PC-9 (cell line): Measurements from ENCODE around the gene GLS2. TPM values are rescaled to one million over a fixed set of nuclear protein-coding genes. Genes with fewer than 3 reads are reported as not detected.
A peak's percentile ranks its signal among the peaks of the same experiment; 100 is the strongest.

Experiments used
- BruUV-seq: library from RNA; stranded (reverse); fragments of 400-500 nt; replicated peaks from 2 replicates; lab custom pipeline; 2021; lab: Mats Ljungman, UMichigan
- CTCF ChIA-PET: fragments of 300-600 bp; sonication (Branson Sonifier 250); formaldehyde crosslinking; loops from one replicate; lab custom pipeline; 2022; ENCODE audit warnings: antibody characterized with exemption; lab: Charles Lee
- POLR2A ChIA-PET: fragments of 300-600 bp; sonication (Branson Sonifier 250); formaldehyde crosslinking; loops from one replicate; lab custom pipeline; 2022; ENCODE audit warnings: antibody characterized with exemption; ENCODE audit not compliant: unreplicated experiment; lab: Charles Lee
- DNase-seq, 2 experiments: peaks; one replicate each; pipeline versions ENCODE4 v3.0.0 to v3.0.0-alpha.2; 2015 to 2022; ENCODE audit warnings: mixed read lengths in 1 of 2
- H2AFZ ChIP-seq: fragments of 200-600 bp; sonication (generic); 2 replicates; pipeline ENCODE4 v1.8.1; 2017; ENCODE audit warnings: antibody characterized with exemption
- H3F3A ChIP-seq: fragments of 200-600 bp; sonication (generic); 2 replicates; pipeline ENCODE4 v1.8.1; 2017; ENCODE audit warnings: antibody characterized with exemption, mild to moderate bottlenecking, low read depth; ENCODE audit not compliant: insufficient read depth
- H3K27ac ChIP-seq: fragments of 200-600 bp; sonication (generic); 2 replicates; pipeline ENCODE4 v1.6.1; 2016; ENCODE audit warnings: mixed run types
- H3K27me3 ChIP-seq: fragments of 200-600 bp; sonication (generic); 2 replicates; pipeline ENCODE4 v1.6.1; 2016; ENCODE audit warnings: low read depth, mixed run types; ENCODE audit not compliant: insufficient read depth
- H3K36me3 ChIP-seq: fragments of 200-600 bp; sonication (generic); 2 replicates; pipeline ENCODE4 v1.6.1; 2016; ENCODE audit warnings: low read depth, mixed run types
- H3K4me1 ChIP-seq: fragments of 200-600 bp; sonication (generic); replicated peaks from 2 replicates; pipeline ENCODE4 v1.6.1; 2016; ENCODE audit warnings: mixed run types; ENCODE audit not compliant: insufficient read depth
- H3K4me2 ChIP-seq: fragments of 200-600 bp; sonication (generic); 2 replicates; pipeline ENCODE4 v1.6.1; 2017; ENCODE audit warnings: mixed run types
- H3K4me3 ChIP-seq: fragments of 200-600 bp; sonication (generic); 2 replicates; pipeline ENCODE4 v1.6.1; 2016; ENCODE audit warnings: mixed run types
- H3K79me2 ChIP-seq: fragments of 200-600 bp; sonication (generic); 2 replicates; pipeline ENCODE4 v1.6.1; 2017; ENCODE audit warnings: low read depth, mixed run types
- H3K9me2 ChIP-seq: fragments of 200-600 bp; sonication (generic); 2 replicates; pipeline ENCODE4 v1.8.1; 2017; ENCODE audit warnings: mild to moderate bottlenecking; ENCODE audit not compliant: insufficient read depth
- H3K9me3 ChIP-seq: fragments of 200-600 bp; sonication (generic); 2 replicates; pipeline ENCODE4 v1.8.1; 2016; ENCODE audit warnings: low read depth; ENCODE audit not compliant: insufficient read depth
- H4K20me1 ChIP-seq: fragments of 200-600 bp; sonication (generic); 2 replicates; pipeline ENCODE4 v1.8.1; 2017; ENCODE audit not compliant: insufficient read depth
- CTCF ChIP-seq: fragments of 200-600 bp; sonication (generic); conservative IDR thresholded peaks from 2 replicates; pipeline ENCODE4 v1.6.1; 2017; ENCODE audit warnings: mixed run types, antibody characterized with exemption, mild to moderate bottlenecking, moderate library complexity
- EZH2 ChIP-seq: fragments of 200-600 bp; sonication (generic); IDR thresholded peaks from 2 replicates; pipeline ENCODE4 v1.8.0; 2017; ENCODE audit warnings: antibody characterized with exemption, low read depth
- intact Hi-C: fragments of 100-400 bp; cut with micrococcal nuclease; formaldehyde crosslinking; loops from one replicate; pipeline ENCODE4 v1.10.0; 2022; ENCODE audit not compliant: unreplicated experiment
- total RNA-seq: library from RNA; stranded (reverse); gene quantifications from 2 replicates; pipeline ENCODE4 v1.2.3, GENCODE V29; 2021

GLS2 gene
- total RNA-seq, 1 experiment from 2014 or later: 1.3 TPM

GRCh38 chr12:56461235-56462159 lies 26.5 kb downstream of the GLS2 start:
- no peak overlapping the region for H2AFZ ChIP-seq

GRCh38 chr12:56457817-56458216 lies 30.1 kb downstream of the GLS2 start:
- Histone ChIP-seq H2AFZ (no peak overlapping the region), H3K9me2 (no peaks in the 10 kb centered on the region), H3K4me2 (no peak overlapping the region), H3F3A (peaks cover 12% of the 10 kb centered on the region; the same call in 1 of the 2 replicates), H3K79me2 (no peaks in the 10 kb centered on the region), H3K4me1 (0 out of 2 replicates have a peak, but pooled peaks cover 4% of the 10 kb centered on the region), H4K20me1 (no peaks in the 10 kb centered on the region), H3K36me3 (no peaks in the 10 kb centered on the region), H3K4me3 (no peak overlapping the region), H3K9me3 (no peaks in the 10 kb centered on the region), H3K27me3 (no peaks in the 10 kb centered on the region), H3K27ac (no peak overlapping the region)
- intact Hi-C loops: no loop called here
- DNase-seq: no peak
- POLR2A ChIA-PET: no interaction called here
- CTCF ChIA-PET: no interaction called here
- BruUV-seq: no TSS peak
- TF ChIP-seq CTCF: no peak
- TF ChIP-seq EZH2: no peak

More at GRCh38 chr12:56461235-56462159, 26.5 kb downstream of the GLS2 start:
- Histone ChIP-seq H3K27ac (peak overlapping the region; percentile 25; the same call in 1 of the 2 replicates), H4K20me1 (no peaks in the 10 kb centered on the region), H3K9me2 (no peaks in the 10 kb centered on the region), H3K4me1 (0 out of 2 replicates have a peak, but pooled peaks cover 4% of the 10 kb centered on the region), H3K9me3 (no peaks in the 10 kb centered on the region), H3K79me2 (no peaks in the 10 kb centered on the region), H3K4me3 (no peak overlapping the region), H3K4me2 (no peak overlapping the region), H3K27me3 (no peaks in the 10 kb centered on the region), H3K36me3 (no peaks in the 10 kb centered on the region), H3F3A (peaks cover 16% of the 10 kb centered on the region)
- CTCF ChIA-PET: interaction anchor here (0.5 to 0.7 kb wide), 4 partner anchors 96 to 392 kb away, joined by 3 to 4 read pairs (median 3); partner anchors contain the start of gene PAN2
- TF ChIP-seq CTCF (no peak), EZH2 (no peak)
- intact Hi-C loops: no loop called here
- peak; percentile 11 to 44 for DNase-seq
- BruUV-seq: no TSS peak
- POLR2A ChIA-PET: interaction anchor here (0.5 to 0.7 kb wide), 5 partner anchors 128 to 768 kb away, joined by 3 to 5 read pairs (median 4); partner anchors contain the start of genes PAN2 and SHMT2

- ChIA-PET POLR2A (interaction anchor here (0.5 to 0.7 kb wide), 3 partner anchors 17 to 208 kb away, joined by 4 to 9 read pairs (median 8); no protein-coding TSS in a partner anchor), CTCF (no interaction called here)
- no peaks in the 10 kb centered on the region for H3K79me2 ChIP-seq
- no peak within 1 kb of the TSS for H3K4me2 ChIP-seq
- no peaks in the 10 kb centered on the region for H3F3A ChIP-seq
- no peaks in the 10 kb centered on the region for H3K27me3 ChIP-seq
- no TSS peak for BruUV-seq
- DNase-seq: no peak
- no peaks in the 10 kb centered on the region for H3K9me3 ChIP-seq
- no peak within 1 kb of the TSS for H2AFZ ChIP-seq
- H3K4me3 ChIP-seq: no peak within 1 kb of the TSS
- no peaks in the 10 kb centered on the region for H3K4me1 ChIP-seq
- no peaks in the 10 kb centered on the region for H4K20me1 ChIP-seq
- no peaks in the 10 kb centered on the region for H3K9me2 ChIP-seq
- TF ChIP-seq CTCF (no peak), EZH2 (no peak)
- intact Hi-C loops: no loop called here
- no peaks in the 10 kb centered on the region for H3K36me3 ChIP-seq
- H3K27ac ChIP-seq: no peak within 1 kb of the TSS
Observed at GRCh38 chr12:56454557-56454956, 33.4 kb downstream of the GLS2 start, which contains the start of gene MIP. Gene MIP (minus strand): TSS chr12:56454657. CDS start chr12:56454613, 44 bp downstream.
